H9 (cell line): ENCODE measurements around the gene VAV2. TPM values are rescaled to one million over a fixed set of nuclear protein-coding genes. Genes with fewer than 3 reads are reported as not detected.

Experiments
- DNase-seq: peaks from one replicate; pipeline ENCODE4 v3.0.0-alpha.2; 2017
- H2AFZ ChIP-seq: one replicate; pipeline ENCODE4 v1.6.1; 2013; ENCODE audit warnings: mild to moderate bottlenecking, low read length, control low read depth, moderate library complexity
- H2AK5ac ChIP-seq: 2 replicates; pipeline ENCODE4 v1.6.1; 2013; ENCODE audit warnings: low read length, control low read depth, mixed read lengths; ENCODE audit not compliant: insufficient read length
- H2BK120ac ChIP-seq: one replicate; pipeline ENCODE4 v1.6.1; 2013; ENCODE audit warnings: low read depth, mild to moderate bottlenecking, low read length, control low read depth, inconsistent platforms; ENCODE audit not compliant: poor library complexity, severe bottlenecking
- H2BK12ac ChIP-seq: 2 replicates; pipeline ENCODE4 v1.6.1; 2013; ENCODE audit warnings: low read length, control low read depth, mixed read lengths, low read depth; ENCODE audit not compliant: insufficient read length
- H2BK15ac ChIP-seq: 2 replicates; pipeline ENCODE4 v1.6.1; 2013; ENCODE audit warnings: low read depth, low read length, control low read depth
- H2BK20ac ChIP-seq: one replicate; pipeline ENCODE4 v1.6.1; 2013; ENCODE audit warnings: low read depth, mild to moderate bottlenecking, low read length, control low read depth, inconsistent platforms; ENCODE audit not compliant: poor library complexity, severe bottlenecking
- H2BK5ac ChIP-seq: 2 replicates; pipeline ENCODE4 v1.6.1; 2013; ENCODE audit warnings: low read length, control low read depth, mixed read lengths; ENCODE audit not compliant: insufficient read length
- H3K14ac ChIP-seq: 2 replicates; pipeline ENCODE4 v1.6.1; 2013; ENCODE audit warnings: low read length, control low read depth; ENCODE audit not compliant: insufficient read depth
- H3K18ac ChIP-seq: 2 replicates; pipeline ENCODE4 v1.6.1; 2013; ENCODE audit warnings: low read depth, mild to moderate bottlenecking, mixed read lengths, low read length, control low read depth; ENCODE audit not compliant: insufficient read length
- H3K23ac ChIP-seq: 2 replicates; pipeline ENCODE4 v1.6.1; 2013; ENCODE audit warnings: low read length, control low read depth, mixed read lengths, low read depth; ENCODE audit not compliant: insufficient read length
- H3K23me2 ChIP-seq: 2 replicates; pipeline ENCODE4 v1.6.1; 2013; ENCODE audit warnings: low read depth, mild to moderate bottlenecking, mixed read lengths, low read length, control low read depth; ENCODE audit not compliant: insufficient read length, poor library complexity, severe bottlenecking
- H3K27ac ChIP-seq: 2 replicates; pipeline ENCODE4 v1.5.1; 2013; ENCODE audit warnings: low read length, control low read depth, mixed read lengths, low read depth; ENCODE audit not compliant: insufficient read length
- H3K27me3 ChIP-seq: 2 replicates; pipeline ENCODE4 v1.6.1; 2013; ENCODE audit warnings: low read length, control low read depth, inconsistent platforms; ENCODE audit not compliant: insufficient read depth
- H3K4ac ChIP-seq: 2 replicates; pipeline ENCODE4 v1.6.1; 2013; ENCODE audit warnings: low read depth, mild to moderate bottlenecking, control low read depth, inconsistent platforms, low read length, moderate library complexity
- H3K4me1 ChIP-seq: 2 replicates; pipeline ENCODE4 v1.6.1; 2013; ENCODE audit warnings: low read length, control low read depth, inconsistent platforms; ENCODE audit not compliant: insufficient read depth
- H3K4me2 ChIP-seq: 2 replicates; pipeline ENCODE4 v1.6.1; 2013; ENCODE audit warnings: low read length, control low read depth, mixed read lengths; ENCODE audit not compliant: insufficient read length, insufficient read depth
- H3K56ac ChIP-seq: 2 replicates; pipeline ENCODE4 v1.6.1; 2013; ENCODE audit warnings: low read depth, mild to moderate bottlenecking, mixed read lengths, low read length, control low read depth; ENCODE audit not compliant: insufficient read length
- H3K79me1 ChIP-seq: 2 replicates; pipeline ENCODE4 v1.6.1; 2013; ENCODE audit warnings: low read depth, mild to moderate bottlenecking, moderate library complexity, low read length, control low read depth, inconsistent platforms; ENCODE audit not compliant: insufficient read depth, poor library complexity, severe bottlenecking
- H3K79me2 ChIP-seq: 2 replicates; pipeline ENCODE4 v1.6.1; 2013; ENCODE audit warnings: low read length, control low read depth, inconsistent platforms; ENCODE audit not compliant: insufficient read depth
- H3K9ac ChIP-seq: 2 replicates; pipeline ENCODE4 v1.6.1; 2013; ENCODE audit warnings: low read length, control low read depth, mixed read lengths; ENCODE audit not compliant: insufficient read length; ENCODE audit errors: extremely low read depth
- H3K9me3 ChIP-seq: one replicate; pipeline ENCODE4 v1.6.1; 2013; ENCODE audit warnings: low read depth, low read length, inconsistent platforms; ENCODE audit not compliant: control insufficient read depth
- H3T11ph ChIP-seq: one replicate; pipeline ENCODE4 v1.6.1; 2013; ENCODE audit warnings: mild to moderate bottlenecking, low read length, control low read depth, inconsistent platforms
- H4K20me1 ChIP-seq: one replicate; pipeline ENCODE4 v1.6.1; 2013; ENCODE audit not compliant: control insufficient read depth, insufficient read length, insufficient read depth
- H4K5ac ChIP-seq: 2 replicates; pipeline ENCODE4 v1.6.1; 2013; ENCODE audit warnings: low read depth, mild to moderate bottlenecking, mixed read lengths, low read length, control low read depth; ENCODE audit not compliant: insufficient read length
- H4K8ac ChIP-seq: replicated peaks from 2 replicates; pipeline ENCODE4 v1.6.1; 2013; ENCODE audit warnings: low read length, control low read depth, mixed read lengths, low read depth; ENCODE audit not compliant: insufficient read length
- H4K91ac ChIP-seq: 2 replicates; pipeline ENCODE4 v1.6.1; 2013; ENCODE audit warnings: low read depth, mild to moderate bottlenecking, moderate library complexity, mixed read lengths, low read length, control low read depth; ENCODE audit not compliant: insufficient read length
- H3K27ac Mint-ChIP-seq, 3 experiments: 2 replicates in 2 of 3; 3 replicates in 1 of 3; pipeline ENCODE4 v1.8.0; 2020 to 2021; ENCODE audit warnings: mixed read lengths in 3 of 3, mild to moderate bottlenecking in 1 of 3, moderate library complexity in 1 of 3
- H3K27me3 Mint-ChIP-seq: 2 replicates; pipeline ENCODE4 v1.8.0; 2021; ENCODE audit warnings: low read depth, mild to moderate bottlenecking, moderate library complexity, mixed read lengths
- H3K36me3 Mint-ChIP-seq, 3 experiments: 2 replicates in 2 of 3; 3 replicates in 1 of 3; pipeline ENCODE4 v1.8.0; 2020 to 2021; ENCODE audit warnings: low read depth in 3 of 3, mixed read lengths in 3 of 3; ENCODE audit not compliant: insufficient read depth in 1 of 3
- H3K4me1 Mint-ChIP-seq, 2 experiments: 2 replicates each; pipeline ENCODE4 v1.8.0; 2020; ENCODE audit warnings: mixed read lengths in 2 of 2
- H3K4me3 Mint-ChIP-seq, 2 experiments: 2 replicates in 1 of 2; 3 replicates in 1 of 2; pipeline ENCODE4 v1.8.0; 2020 to 2021; ENCODE audit warnings: mild to moderate bottlenecking in 2 of 2, mixed read lengths in 2 of 2, moderate library complexity in 1 of 2
- H3K9me3 Mint-ChIP-seq, 2 experiments: 2 replicates in 1 of 2; 3 replicates in 1 of 2; pipeline ENCODE4 v1.8.0; 2020; ENCODE audit warnings: mild to moderate bottlenecking in 2 of 2, mixed read lengths in 2 of 2, moderate library complexity in 1 of 2
- WGBS: extraction: QIAGEN DNeasy Blood & Tissue Kit; methylation state at CpG from one replicate; pipeline ENCODE4 v1.1.7; 2013; ENCODE audit warnings: missing lambda C conversion rate, low lambda C conversion rate, mixed read lengths; ENCODE audit not compliant: insufficient read length; ENCODE audit errors: extremely low coverage; 5-methylcytosine and 5-hydroxymethylcytosine counted together
- total RNA-seq: library from RNA; stranded (reverse); gene quantifications from 2 replicates; pipeline ENCODE4 v1.2.1, GENCODE V29; 2021
- TF ChIP-seq, protein P1 (sequence below): fragments of 200-600 bp; sonication (generic); conservative IDR thresholded peaks from 3 replicates; pipeline ENCODE4 v1.8.0; 2021; ENCODE audit warnings: antibody characterized with exemption, mild to moderate bottlenecking

Gene VAV2
- total RNA-seq, 1 experiment from 2014 or later: 58.7 TPM

- Histone ChIP-seq H3K23me2 (no peaks in the 10 kb centered on the region), H3K27me3 (no peaks in the 10 kb centered on the region), H3K9me3 (no peaks in the 10 kb centered on the region), H4K20me1 (no peaks in the 10 kb centered on the region), H3K4me1 (peaks cover 2% of the 10 kb centered on the region; the same call in 1 of the 2 replicates), H3K23ac (no peak overlapping the region), H2BK120ac (no peak overlapping the region), H4K8ac (no peak overlapping the region), H3K18ac (no peak overlapping the region), H3K56ac (no peak overlapping the region), H2BK20ac (no peak overlapping the region), H4K91ac (no peak overlapping the region), H3K9ac (no peak overlapping the region), H2AK5ac (no peak overlapping the region), H3K4ac (no peak overlapping the region), H3K14ac (no peak overlapping the region), H2BK12ac (no peak overlapping the region), H2BK15ac (no peak overlapping the region), H2BK5ac (no peak overlapping the region), H3T11ph (no peak overlapping the region), H3K4me2 (no peak overlapping the region), H4K5ac (no peak overlapping the region), H3K79me2 (no peaks in the 10 kb centered on the region), H3K27ac (no peak overlapping the region), H2AFZ (no peak overlapping the region), H3K79me1 (no peaks in the 10 kb centered on the region)
- peaks cover 18 to 31% of the 10 kb centered on the region in 2 experiments for H3K4me1 Mint-ChIP-seq
- no CpG with 5 or more reads among the region's 6 CpGs for WGBS
- H3K27me3 Mint-ChIP-seq: no peaks in the 10 kb centered on the region; the same call in 1 of the 2 replicates
- TF ChIP-seq, protein P1, sequence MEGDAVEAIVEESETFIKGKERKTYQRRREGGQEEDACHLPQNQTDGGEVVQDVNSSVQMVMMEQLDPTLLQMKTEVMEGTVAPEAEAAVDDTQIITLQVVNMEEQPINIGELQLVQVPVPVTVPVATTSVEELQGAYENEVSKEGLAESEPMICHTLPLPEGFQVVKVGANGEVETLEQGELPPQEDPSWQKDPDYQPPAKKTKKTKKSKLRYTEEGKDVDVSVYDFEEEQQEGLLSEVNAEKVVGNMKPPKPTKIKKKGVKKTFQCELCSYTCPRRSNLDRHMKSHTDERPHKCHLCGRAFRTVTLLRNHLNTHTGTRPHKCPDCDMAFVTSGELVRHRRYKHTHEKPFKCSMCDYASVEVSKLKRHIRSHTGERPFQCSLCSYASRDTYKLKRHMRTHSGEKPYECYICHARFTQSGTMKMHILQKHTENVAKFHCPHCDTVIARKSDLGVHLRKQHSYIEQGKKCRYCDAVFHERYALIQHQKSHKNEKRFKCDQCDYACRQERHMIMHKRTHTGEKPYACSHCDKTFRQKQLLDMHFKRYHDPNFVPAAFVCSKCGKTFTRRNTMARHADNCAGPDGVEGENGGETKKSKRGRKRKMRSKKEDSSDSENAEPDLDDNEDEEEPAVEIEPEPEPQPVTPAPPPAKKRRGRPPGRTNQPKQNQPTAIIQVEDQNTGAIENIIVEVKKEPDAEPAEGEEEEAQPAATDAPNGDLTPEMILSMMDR: no peak
- H3K27ac Mint-ChIP-seq: peak overlapping the region in 1 of 3 experiments; percentile 53; a peak in 1 of 7 replicates
- H3K9me3 Mint-ChIP-seq: no peaks in the 10 kb centered on the region
- H3K4me3 Mint-ChIP-seq: no peak overlapping the region
- no peak for DNase-seq
- peaks cover 0 to 22% (median 11%) of the 10 kb centered on the region in 3 experiments; a peak in 4 of 7 replicates for H3K36me3 Mint-ChIP-seq
Observed at GRCh38 chr9:133830310-133830709, 161.8 kb downstream of the VAV2 start.
